ENCODE results near the gene LSAMP.

DNA sequence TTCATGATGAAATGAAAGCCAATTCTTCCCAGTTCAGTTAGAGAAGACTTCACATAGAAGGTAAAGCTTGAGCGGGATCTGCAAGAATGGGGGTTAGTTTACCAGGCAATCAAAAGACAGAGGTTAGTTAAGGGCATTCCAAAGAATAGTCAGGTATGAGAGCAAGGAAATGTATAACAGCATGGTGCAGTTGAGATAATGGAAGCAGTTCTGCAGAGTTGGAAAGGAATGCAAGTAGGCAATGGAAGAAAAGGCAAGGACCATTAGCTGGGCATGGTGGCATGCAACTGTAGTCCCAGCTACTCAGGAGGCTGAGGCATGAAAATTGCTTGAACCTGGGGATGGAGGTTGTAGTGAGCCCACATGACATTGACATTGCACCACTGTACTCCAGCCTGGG, 55.0 kb downstream of the LSAMP start:
- no peak for TF ChIP-seq RCOR1 (IDR thresholded peaks at IDR 0.05; ENCODE audit: low read depth, low read length)
- no peak for TF ChIP-seq ZC3H11A (IDR thresholded peaks at IDR 0.05)
- TF ChIP-seq, protein P1, sequence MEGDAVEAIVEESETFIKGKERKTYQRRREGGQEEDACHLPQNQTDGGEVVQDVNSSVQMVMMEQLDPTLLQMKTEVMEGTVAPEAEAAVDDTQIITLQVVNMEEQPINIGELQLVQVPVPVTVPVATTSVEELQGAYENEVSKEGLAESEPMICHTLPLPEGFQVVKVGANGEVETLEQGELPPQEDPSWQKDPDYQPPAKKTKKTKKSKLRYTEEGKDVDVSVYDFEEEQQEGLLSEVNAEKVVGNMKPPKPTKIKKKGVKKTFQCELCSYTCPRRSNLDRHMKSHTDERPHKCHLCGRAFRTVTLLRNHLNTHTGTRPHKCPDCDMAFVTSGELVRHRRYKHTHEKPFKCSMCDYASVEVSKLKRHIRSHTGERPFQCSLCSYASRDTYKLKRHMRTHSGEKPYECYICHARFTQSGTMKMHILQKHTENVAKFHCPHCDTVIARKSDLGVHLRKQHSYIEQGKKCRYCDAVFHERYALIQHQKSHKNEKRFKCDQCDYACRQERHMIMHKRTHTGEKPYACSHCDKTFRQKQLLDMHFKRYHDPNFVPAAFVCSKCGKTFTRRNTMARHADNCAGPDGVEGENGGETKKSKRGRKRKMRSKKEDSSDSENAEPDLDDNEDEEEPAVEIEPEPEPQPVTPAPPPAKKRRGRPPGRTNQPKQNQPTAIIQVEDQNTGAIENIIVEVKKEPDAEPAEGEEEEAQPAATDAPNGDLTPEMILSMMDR (IDR thresholded peaks at IDR 0.05) = no peak
- TF ChIP-seq CHD4 (IDR thresholded peaks at IDR 0.05; ENCODE audit: borderline replicate concordance) = no peak
- TF ChIP-seq ZNF302 (CRISPR knock-in tag; IDR thresholded peaks at IDR 0.05) = no peak
- TF ChIP-seq, protein P2, sequence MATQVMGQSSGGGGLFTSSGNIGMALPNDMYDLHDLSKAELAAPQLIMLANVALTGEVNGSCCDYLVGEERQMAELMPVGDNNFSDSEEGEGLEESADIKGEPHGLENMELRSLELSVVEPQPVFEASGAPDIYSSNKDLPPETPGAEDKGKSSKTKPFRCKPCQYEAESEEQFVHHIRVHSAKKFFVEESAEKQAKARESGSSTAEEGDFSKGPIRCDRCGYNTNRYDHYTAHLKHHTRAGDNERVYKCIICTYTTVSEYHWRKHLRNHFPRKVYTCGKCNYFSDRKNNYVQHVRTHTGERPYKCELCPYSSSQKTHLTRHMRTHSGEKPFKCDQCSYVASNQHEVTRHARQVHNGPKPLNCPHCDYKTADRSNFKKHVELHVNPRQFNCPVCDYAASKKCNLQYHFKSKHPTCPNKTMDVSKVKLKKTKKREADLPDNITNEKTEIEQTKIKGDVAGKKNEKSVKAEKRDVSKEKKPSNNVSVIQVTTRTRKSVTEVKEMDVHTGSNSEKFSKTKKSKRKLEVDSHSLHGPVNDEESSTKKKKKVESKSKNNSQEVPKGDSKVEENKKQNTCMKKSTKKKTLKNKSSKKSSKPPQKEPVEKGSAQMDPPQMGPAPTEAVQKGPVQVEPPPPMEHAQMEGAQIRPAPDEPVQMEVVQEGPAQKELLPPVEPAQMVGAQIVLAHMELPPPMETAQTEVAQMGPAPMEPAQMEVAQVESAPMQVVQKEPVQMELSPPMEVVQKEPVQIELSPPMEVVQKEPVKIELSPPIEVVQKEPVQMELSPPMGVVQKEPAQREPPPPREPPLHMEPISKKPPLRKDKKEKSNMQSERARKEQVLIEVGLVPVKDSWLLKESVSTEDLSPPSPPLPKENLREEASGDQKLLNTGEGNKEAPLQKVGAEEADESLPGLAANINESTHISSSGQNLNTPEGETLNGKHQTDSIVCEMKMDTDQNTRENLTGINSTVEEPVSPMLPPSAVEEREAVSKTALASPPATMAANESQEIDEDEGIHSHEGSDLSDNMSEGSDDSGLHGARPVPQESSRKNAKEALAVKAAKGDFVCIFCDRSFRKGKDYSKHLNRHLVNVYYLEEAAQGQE (IDR thresholded peaks at IDR 0.05) = no peak
- no peak for TF ChIP-seq POLR2A (IDR thresholded peaks at IDR 0.05; ENCODE audit: low read length)
- TF ChIP-seq RFX5 (IDR thresholded peaks at IDR 0.05) = no peak
- TF ChIP-seq SMC3 (IDR thresholded peaks at IDR 0.05) = no peak
- TF ChIP-seq MAFK (IDR thresholded peaks at IDR 0.05; ENCODE audit: partially characterized antibody) = no peak
- no peak for TF ChIP-seq RAD21 (conservative IDR thresholded peaks at IDR 0.05 in 1 of 2, IDR thresholded peaks at IDR 0.05 in 1 of 2)
- no peak for TF ChIP-seq KDM1A (IDR thresholded peaks at IDR 0.05; ENCODE audit: low read depth)
- TF ChIP-seq MYC (IDR thresholded peaks at IDR 0.05; ENCODE audit: borderline replicate concordance, low read length) = no peak
- no peak for TF ChIP-seq EP300 (IDR thresholded peaks at IDR 0.05)
